Measurements from ENCODE around the gene HTR3A.

The HTR3A gene

DNA sequence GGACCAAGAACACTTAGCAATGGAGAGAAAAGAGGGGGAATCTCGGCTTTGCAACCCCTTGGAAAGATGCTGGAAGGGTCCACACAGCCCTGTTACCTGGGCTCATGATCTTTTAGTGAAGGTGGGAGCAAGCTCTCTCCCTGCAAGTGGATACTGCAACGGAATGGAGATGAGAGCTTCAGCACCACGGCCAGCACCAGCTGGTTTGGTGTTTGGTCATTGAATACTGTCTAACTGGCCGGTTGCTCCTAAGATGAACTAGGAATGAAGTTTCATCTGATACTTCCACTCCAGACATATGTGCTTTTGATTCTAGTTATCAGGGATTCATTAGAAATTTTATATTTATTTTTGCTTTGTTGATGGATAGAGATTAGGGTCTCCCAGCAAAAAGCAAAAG, 16.3 kb downstream of the HTR3A start:
- H3K36me3 Mint-ChIP-seq (ENCODE audit: low read depth): no peaks in the 10 kb centered on the region
- no peaks in the 10 kb centered on the region for H3K9me3 Mint-ChIP-seq
- no peaks in the 10 kb centered on the region for H3K4me1 Mint-ChIP-seq (ENCODE audit: low read depth)
- H3K27ac Mint-ChIP-seq: no peak overlapping the region
- H3K4me3 Mint-ChIP-seq: no peak overlapping the region
- no peaks in the 10 kb centered on the region for H3K27me3 Mint-ChIP-seq (ENCODE audit: low read depth)

DNA sequence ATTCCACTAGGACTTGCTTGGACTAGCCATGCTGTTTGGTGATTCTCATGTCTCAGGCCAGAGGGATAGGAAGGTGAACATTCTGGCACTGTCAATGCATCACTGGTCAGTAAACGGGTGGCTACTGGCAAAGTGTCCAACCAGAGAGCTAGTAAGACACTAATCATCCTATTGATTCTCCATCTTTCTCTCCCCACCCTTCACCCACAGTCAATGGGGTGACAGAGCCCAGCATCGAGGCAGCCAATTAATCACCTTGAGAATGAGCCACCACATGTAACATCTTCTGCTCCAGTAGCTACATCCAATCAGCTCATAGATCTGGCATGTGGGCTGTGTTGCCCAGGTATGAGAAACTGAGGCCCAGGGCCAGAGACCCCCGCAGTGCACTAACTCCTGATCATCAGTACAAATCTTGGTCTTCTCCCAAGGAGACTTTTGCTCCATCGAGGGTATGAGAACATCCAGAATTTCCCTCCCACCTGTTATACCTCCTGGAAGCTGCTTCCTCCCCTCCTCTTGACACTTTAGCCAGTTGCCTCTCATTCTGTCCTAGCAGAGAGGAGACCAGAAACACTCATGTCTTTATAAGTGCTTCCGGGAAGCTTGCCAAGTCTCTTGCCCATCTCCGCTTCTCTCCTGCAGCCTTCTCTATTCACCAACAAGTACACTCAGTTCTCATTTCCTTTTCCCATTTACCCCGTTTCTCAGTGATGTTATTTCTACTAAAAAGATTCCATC, 17.0 kb downstream of the HTR3A start:
- Mint-ChIP-seq H3K36me3 (ENCODE audit: low read depth) (no peaks in the 10 kb centered on the region), H3K4me3 (no peak overlapping the region), H3K27me3 (ENCODE audit: low read depth) (no peaks in the 10 kb centered on the region), H3K9me3 (no peaks in the 10 kb centered on the region), H3K27ac (no peak overlapping the region), H3K4me1 (ENCODE audit: low read depth) (no peaks in the 10 kb centered on the region)

DNA sequence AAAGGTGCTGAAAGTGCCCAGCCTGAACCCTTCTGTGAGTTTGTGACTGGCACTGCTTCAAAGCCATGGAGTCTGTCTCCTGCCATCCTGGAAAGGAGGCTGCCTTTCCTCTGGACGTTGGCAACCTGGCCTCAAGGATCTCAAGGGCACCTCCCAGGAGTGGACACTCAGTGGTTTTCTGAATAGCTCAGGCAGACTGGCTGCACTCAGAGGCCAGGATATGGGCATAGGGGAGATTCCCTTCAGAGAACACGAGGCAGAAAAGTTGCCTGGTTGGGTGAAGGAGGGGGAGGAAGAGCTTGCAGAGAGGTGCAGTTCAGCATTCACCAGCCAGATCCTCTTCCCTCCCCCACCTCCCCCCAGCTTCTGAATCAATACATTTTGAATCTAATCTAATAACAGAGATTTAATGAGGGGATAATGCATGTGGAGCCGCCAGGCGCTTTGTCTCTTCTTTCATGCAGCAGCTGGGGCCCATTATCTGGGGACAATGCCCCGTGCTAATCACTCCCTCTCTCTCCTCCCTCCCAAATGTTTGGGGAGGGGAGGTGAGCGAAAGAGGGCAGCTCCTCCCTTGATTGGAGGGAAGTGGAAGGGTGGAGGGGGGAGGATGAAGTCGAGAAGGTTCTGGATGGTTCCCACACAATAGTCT, 17.7 kb downstream of the HTR3A start:
- H3K4me1 Mint-ChIP-seq (ENCODE audit: low read depth): no peaks in the 10 kb centered on the region
- peaks cover 2% of the 10 kb centered on the region for H3K27me3 Mint-ChIP-seq (ENCODE audit: low read depth)
- no peak overlapping the region for H3K4me3 Mint-ChIP-seq
- no peak overlapping the region for H3K27ac Mint-ChIP-seq
- H3K36me3 Mint-ChIP-seq (ENCODE audit: low read depth): no peaks in the 10 kb centered on the region
- H3K9me3 Mint-ChIP-seq: no peaks in the 10 kb centered on the region

DNA sequence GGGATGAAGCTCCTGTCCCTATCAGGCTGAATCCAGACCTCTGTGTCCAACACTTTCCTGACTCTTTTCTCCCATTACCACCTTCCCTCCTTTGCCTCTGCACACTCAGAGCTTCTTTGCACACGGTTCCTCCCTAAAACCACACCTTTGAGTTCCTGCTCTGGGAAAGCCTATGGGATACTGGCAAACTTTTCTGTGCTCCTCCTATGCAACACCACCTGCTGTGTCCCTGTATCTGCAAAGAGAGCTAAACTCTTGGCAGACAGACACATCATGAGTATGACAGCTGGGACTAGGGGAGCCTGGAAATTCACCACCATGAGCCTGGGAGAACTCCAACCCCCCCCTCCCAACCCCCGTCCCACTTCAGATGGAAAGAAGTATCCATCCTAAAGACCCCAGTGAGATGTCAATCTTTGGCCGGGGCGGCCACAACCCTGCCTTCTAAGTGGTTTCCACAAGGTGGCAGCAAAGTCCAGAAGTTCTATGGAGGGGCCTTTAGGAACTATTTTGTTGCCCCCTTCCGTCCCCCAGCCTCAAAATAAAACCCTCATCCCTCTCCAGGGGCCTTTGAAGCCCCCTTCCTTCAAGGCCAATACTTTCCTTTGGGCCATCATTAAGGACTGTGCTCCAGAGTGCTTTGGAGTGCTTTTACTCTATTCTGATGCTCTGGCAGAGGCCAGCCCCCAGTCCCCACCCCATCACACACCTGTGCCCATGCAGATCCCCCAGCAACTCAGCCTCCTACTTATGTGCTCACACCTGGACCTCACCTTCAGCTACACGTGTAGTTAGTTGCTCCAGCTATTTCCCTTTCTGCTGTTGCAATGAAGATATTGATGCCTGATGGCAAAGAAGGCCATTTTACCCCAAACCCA, 19.4 kb downstream of the HTR3A start:
- H3K4me3 Mint-ChIP-seq: no peak overlapping the region
- H3K4me1 Mint-ChIP-seq (ENCODE audit: low read depth): no peaks in the 10 kb centered on the region
- no peak overlapping the region for H3K27ac Mint-ChIP-seq
- no peaks in the 10 kb centered on the region for H3K36me3 Mint-ChIP-seq (ENCODE audit: low read depth)
- H3K9me3 Mint-ChIP-seq: no peaks in the 10 kb centered on the region
- peaks cover 3% of the 10 kb centered on the region for H3K27me3 Mint-ChIP-seq (ENCODE audit: low read depth)

DNA sequence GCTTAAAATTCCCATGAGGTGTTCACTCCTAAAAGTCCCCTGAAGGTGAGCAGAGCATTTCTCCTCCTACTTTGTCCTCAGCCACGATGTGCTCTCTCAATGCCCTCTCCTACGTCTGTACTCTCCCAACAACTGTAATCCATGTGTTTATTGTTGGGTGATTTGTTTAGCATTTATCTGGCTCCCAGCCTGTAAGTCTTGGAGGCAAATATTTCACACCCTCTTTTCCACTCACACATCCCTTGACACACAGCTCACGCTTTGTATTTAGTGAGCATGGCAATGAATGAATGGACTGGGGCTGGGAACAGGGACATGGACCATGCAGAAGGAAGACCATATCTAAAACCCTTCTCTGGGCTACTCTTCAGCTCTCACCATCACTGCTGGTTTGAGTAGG, 22.6 kb downstream of the HTR3A start:
- Mint-ChIP-seq H3K4me1 (ENCODE audit: low read depth) (no peaks in the 10 kb centered on the region), H3K27me3 (ENCODE audit: low read depth) (peaks cover 3% of the 10 kb centered on the region)

DNA sequence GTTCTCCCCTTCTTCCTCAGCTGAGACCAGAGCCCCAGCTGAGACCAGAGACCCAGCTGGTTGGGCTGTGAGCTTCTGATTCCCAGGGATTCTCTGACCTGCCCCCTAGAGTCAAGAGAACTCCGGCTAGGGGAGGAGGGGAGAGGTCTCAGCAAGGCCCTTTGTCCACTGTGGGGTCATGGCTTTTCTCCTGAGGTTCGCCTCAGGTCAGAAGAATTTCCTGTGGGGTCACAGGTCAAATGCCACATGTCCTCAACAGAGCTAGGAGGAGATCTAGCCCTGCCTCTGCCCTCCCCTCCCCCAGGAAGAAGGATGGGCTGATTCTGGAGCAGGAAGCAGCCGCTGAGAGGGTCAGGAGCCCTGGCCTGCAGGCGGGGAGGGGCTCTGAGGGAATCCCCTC, 23.7 kb downstream of the HTR3A start:
- no peak overlapping the region for H3K27ac Mint-ChIP-seq
- H3K4me1 Mint-ChIP-seq (ENCODE audit: low read depth): no peaks in the 10 kb centered on the region
- H3K36me3 Mint-ChIP-seq (ENCODE audit: low read depth): no peaks in the 10 kb centered on the region
- no peaks in the 10 kb centered on the region for H3K9me3 Mint-ChIP-seq
- H3K27me3 Mint-ChIP-seq (ENCODE audit: low read depth): peaks cover 3% of the 10 kb centered on the region
- H3K4me3 Mint-ChIP-seq: no peak overlapping the region

More for the DNA sequence above, 22.6 kb downstream of the HTR3A start:
- Mint-ChIP-seq H3K27ac (no peak overlapping the region), H3K36me3 (ENCODE audit: low read depth) (no peaks in the 10 kb centered on the region), H3K4me3 (no peak overlapping the region), H3K9me3 (no peaks in the 10 kb centered on the region)

DNA sequence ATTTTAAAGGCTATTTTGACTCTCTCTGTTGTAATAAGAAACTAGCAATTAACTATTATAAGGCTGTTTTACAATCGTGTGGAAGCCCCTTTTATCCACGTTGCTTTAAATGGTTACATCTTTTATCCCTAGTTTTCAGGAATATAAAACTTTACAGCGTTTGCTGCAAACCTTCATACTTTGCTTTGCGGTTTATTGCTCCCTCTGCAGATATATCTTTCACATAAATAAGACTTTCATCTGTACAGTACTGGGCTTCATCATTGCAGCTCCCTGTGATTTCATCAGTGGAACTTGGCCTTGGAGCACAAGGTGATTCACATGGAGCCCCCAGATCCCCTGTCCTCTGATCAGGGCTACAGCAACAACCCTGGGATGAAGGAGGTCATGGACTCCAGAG, 25.6 kb downstream of the HTR3A start:
- no peaks in the 10 kb centered on the region for H3K36me3 Mint-ChIP-seq (ENCODE audit: low read depth)
- H3K4me3 Mint-ChIP-seq: no peak overlapping the region
- no peaks in the 10 kb centered on the region for H3K4me1 Mint-ChIP-seq (ENCODE audit: low read depth)
- no peaks in the 10 kb centered on the region for H3K9me3 Mint-ChIP-seq
- peaks cover 5% of the 10 kb centered on the region for H3K27me3 Mint-ChIP-seq (ENCODE audit: low read depth)
- no peak overlapping the region for H3K27ac Mint-ChIP-seq

DNA sequence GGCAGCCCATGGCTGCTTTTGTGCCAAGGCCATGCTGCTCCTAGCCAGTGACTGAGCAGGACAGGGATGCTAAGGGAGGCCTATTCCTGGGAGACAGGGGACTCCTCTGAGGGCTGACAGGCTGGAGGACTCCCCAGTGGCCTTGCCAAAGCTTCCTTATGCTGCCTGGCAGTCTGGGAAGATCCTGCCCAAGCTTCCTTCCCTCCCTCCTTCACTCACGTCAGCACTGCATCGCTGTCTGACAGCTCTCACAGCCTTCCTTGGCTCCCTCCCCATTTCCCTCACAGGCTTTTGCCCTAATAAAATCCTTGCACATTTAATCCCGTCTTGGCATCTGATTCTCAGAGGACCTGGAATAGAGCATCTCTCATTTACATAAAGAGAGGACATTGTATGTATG, 26.5 kb downstream of the HTR3A start:
- H3K27me3 Mint-ChIP-seq (ENCODE audit: low read depth): peaks cover 5% of the 10 kb centered on the region
- no peak overlapping the region for H3K27ac Mint-ChIP-seq

DNA sequence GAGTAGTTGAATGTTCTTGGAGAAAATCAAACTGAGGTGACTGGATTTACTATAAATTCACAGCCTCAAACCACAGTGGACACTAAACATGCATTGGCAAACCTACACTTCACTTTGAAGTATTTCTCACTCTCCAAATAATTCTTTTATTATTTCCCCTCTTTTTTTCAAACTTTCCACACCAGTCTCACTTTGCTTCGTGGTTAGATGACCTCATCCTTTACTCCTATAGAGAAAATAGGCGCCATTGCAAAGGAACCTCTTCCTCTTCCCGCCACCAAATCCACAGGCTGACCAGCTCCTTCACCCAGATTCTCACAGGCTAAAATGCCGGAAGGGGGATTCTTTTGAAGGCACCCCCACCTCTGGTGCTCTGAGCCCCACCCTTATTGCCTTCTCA, 33.4 kb downstream of the HTR3A start:
- H3K36me3 Mint-ChIP-seq (ENCODE audit: low read depth): no peaks in the 10 kb centered on the region
- no peak overlapping the region for H3K27ac Mint-ChIP-seq
- no peak overlapping the region for H3K4me3 Mint-ChIP-seq
- peaks cover 8% of the 10 kb centered on the region for H3K27me3 Mint-ChIP-seq (ENCODE audit: low read depth)
- no peaks in the 10 kb centered on the region for H3K4me1 Mint-ChIP-seq (ENCODE audit: low read depth)
- H3K9me3 Mint-ChIP-seq: no peaks in the 10 kb centered on the region

More for the DNA sequence above, 26.5 kb downstream of the HTR3A start:
- Mint-ChIP-seq H3K4me1 (ENCODE audit: low read depth) (no peaks in the 10 kb centered on the region), H3K9me3 (no peaks in the 10 kb centered on the region), H3K4me3 (no peak overlapping the region), H3K36me3 (ENCODE audit: low read depth) (no peaks in the 10 kb centered on the region)

DNA sequence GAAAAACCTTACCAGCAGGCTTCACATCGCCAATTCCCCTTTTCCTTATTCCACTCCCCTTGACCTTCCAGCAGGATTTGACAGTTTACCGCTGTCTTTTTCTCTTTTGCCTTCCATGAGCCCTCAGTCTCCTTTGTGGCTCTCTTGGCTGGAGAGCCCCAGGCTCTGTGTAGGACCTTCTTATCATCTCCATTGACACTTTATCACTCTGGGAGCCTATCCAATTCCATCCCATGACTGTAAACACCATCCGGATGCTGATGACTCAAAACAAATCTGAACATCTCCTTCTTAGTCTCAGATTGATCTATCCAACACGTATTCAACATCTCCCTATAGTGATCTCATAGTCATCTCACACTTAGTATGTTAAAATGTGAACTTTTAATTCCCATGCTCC, 36.0 kb downstream of the HTR3A start:
- H3K4me3 Mint-ChIP-seq: no peak overlapping the region
- H3K27ac Mint-ChIP-seq: no peak overlapping the region
- H3K27me3 Mint-ChIP-seq (ENCODE audit: low read depth): peaks cover 6% of the 10 kb centered on the region
- no peaks in the 10 kb centered on the region for H3K4me1 Mint-ChIP-seq (ENCODE audit: low read depth)
- no peaks in the 10 kb centered on the region for H3K9me3 Mint-ChIP-seq
- H3K36me3 Mint-ChIP-seq (ENCODE audit: low read depth): no peaks in the 10 kb centered on the region

DNA sequence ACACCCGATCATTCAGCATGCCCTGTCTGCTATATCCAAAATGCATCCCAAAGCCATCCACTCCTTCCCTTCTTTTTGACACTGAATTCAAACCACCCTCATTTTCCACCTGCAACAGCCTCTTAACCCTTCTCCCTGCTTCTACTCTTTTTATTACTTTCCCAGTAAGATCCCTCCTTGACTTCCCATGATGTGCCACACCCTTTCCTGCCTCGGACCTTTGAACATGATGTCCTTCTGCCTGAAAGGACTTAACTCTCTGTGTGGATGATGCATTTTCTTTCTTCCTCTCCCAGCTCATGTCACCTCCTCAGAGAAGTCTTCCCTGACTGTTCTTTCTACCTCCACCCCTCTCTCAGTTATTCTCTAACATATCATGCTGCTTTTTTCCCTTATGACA, 36.5 kb downstream of the HTR3A start:
- no peaks in the 10 kb centered on the region for H3K9me3 Mint-ChIP-seq
- no peaks in the 10 kb centered on the region for H3K36me3 Mint-ChIP-seq (ENCODE audit: low read depth)
- no peaks in the 10 kb centered on the region for H3K4me1 Mint-ChIP-seq (ENCODE audit: low read depth)
- H3K27me3 Mint-ChIP-seq (ENCODE audit: low read depth): peaks cover 6% of the 10 kb centered on the region
- no peak overlapping the region for H3K4me3 Mint-ChIP-seq
- H3K27ac Mint-ChIP-seq: no peak overlapping the region

DNA sequence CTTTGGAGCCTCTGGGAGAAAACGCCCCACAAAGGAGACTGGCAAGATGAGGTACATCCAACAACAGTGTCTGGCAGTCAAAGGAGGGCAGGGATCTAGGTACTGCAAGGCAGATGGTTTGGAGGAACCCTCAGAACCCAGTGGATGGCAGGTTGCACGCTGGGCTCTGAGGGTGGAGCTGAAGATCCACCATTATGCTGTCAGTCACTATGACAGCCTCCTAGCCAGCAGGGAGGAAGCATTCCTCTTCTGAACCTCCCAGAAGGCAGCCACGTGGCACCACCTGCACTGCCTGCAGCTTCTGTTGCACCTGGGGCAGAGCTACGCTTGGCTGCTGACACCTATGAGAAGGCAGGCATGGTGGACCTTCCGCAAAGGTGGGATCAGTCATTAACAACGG, 40.2 kb downstream of the HTR3A start:
- no peaks in the 10 kb centered on the region for H3K36me3 Mint-ChIP-seq (ENCODE audit: low read depth)
- no peak overlapping the region for H3K27ac Mint-ChIP-seq
- H3K4me3 Mint-ChIP-seq: no peak overlapping the region
- no peaks in the 10 kb centered on the region for H3K27me3 Mint-ChIP-seq (ENCODE audit: low read depth)
- no peaks in the 10 kb centered on the region for H3K4me1 Mint-ChIP-seq (ENCODE audit: low read depth)
- no peaks in the 10 kb centered on the region for H3K9me3 Mint-ChIP-seq

DNA sequence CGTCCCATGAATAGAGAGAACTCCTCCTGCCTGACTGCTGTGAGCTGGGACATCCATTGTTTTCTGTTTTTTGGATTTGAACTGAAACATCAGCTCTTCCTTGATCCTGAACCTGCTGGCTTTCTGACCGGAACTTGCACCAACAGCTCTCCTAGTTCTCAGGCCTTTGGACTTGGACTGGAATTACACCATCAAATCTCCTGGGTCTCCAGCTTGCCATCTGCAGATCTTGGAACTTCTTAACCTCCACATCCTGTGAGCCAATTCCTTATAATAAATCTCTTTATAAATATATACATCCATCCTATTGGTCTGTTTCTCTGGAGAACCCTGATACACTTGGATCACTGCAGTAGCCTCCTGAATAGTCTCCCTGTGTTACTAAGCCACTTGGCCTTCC, 42.1 kb downstream of the HTR3A start:
- no peaks in the 10 kb centered on the region for H3K27me3 Mint-ChIP-seq (ENCODE audit: low read depth)
- no peak overlapping the region for H3K4me3 Mint-ChIP-seq
- no peaks in the 10 kb centered on the region for H3K9me3 Mint-ChIP-seq
- H3K27ac Mint-ChIP-seq: no peak overlapping the region
- H3K36me3 Mint-ChIP-seq (ENCODE audit: low read depth): no peaks in the 10 kb centered on the region
- H3K4me1 Mint-ChIP-seq (ENCODE audit: low read depth): no peaks in the 10 kb centered on the region

DNA sequence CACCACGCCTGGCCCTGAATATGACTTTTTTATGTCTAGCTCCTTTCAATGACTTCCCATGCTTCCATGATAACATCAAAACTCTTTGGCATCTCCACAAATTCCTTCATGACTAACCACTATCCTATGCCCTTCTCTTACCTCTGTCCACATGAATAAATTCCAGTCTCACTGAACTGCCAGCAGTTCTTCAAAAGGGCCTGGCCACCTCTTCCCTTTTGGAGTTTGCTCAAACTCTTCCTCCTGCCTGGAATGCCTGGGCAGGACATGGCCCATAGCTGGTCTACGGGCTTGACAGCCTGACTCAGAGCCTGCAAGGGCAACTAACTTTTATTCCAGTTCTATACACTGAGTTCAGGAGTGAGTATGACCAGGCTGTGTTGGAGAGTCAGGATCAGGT, 42.8 kb downstream of the HTR3A start:
- Mint-ChIP-seq H3K36me3 (ENCODE audit: low read depth) (no peaks in the 10 kb centered on the region), H3K9me3 (no peaks in the 10 kb centered on the region), H3K27me3 (ENCODE audit: low read depth) (no peaks in the 10 kb centered on the region), H3K27ac (no peak overlapping the region), H3K4me3 (no peak overlapping the region), H3K4me1 (ENCODE audit: low read depth) (no peaks in the 10 kb centered on the region)

DNA sequence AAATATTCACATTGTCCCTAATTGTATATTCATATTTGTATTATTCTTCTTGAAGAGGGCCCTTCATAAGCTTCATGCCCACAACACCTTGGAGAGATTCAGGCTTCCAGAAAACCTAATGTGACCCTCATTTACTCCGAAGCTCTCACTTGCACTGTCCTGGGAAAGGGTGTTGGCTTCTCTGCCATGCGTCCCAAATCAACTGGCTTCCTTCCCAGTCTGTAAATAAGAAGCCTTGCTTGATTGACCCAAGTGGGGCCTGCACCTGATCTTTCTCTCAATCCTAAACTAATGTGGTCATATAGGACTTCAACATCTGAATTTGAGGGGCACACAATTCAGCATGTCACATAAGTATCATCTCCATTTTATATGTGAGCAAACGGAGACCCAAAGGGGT, 44.1 kb downstream of the HTR3A start:
- Mint-ChIP-seq H3K27me3 (ENCODE audit: low read depth) (no peaks in the 10 kb centered on the region), H3K4me3 (no peak overlapping the region), H3K4me1 (ENCODE audit: low read depth) (no peaks in the 10 kb centered on the region), H3K27ac (no peak overlapping the region), H3K36me3 (ENCODE audit: low read depth) (no peaks in the 10 kb centered on the region), H3K9me3 (no peaks in the 10 kb centered on the region)
